Measurements from ENCODE around the gene JAML.
"Not testable (repeated sequence)": the region's sequence is repeated elsewhere in the genome, so short reads cannot be mapped to it uniquely, and the experiment has no call there.

Gene JAML

DNA sequence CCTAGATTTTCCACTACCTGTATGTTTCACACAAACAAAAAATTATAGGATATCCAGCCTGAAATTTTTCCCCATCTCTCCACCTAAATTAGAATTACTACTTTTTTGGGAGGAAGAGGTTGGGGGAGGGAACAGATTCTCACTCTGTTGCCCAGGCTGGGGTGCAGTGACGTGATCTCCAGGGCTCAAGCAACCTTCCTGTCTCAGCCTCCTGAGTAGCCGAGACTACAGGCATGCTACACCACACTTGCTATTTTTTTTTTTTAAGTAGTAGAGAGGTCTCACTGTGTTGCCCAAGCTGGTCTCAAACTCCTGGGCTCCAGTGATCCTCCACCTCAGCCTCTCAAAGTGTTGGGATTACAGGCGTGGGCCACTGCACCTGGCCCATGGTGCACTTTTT is 9.5 kb downstream of the JAML start:
- DNase-seq: no peak

DNA sequence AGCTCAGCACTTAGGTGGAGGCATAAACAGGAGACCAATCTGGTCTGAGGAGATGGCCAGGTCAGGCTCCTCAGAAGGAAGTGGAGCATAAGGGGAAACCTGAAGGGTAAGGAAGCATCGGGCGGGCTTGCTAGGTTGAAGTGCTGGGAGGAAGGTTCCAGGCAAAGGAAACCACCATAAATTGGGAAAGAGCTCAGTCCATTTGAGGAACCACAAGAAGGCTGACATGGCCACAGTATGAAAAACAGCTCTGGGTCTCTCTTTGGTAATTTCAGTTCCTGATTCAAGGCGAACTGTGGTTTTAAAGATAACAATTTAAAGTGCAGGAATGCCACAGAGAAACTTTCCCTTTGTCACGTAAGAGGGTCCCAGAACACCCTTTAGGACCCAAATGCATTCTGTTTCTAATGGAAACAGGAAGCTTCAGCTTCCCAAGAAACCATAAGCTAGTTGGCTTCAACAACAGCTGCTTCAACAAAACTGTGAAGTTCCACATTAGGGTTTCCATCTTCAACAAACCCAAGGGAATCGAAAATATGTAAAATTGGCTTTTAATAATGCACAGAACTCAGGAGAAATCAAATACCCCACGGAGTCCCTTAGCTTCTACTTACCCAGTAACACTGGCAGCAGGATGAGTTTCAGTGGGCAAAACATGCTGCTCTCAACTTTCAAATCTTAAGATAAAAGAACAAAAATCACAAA is 10.4 kb downstream of the JAML start:
- DNase-seq: no peak

DNA sequence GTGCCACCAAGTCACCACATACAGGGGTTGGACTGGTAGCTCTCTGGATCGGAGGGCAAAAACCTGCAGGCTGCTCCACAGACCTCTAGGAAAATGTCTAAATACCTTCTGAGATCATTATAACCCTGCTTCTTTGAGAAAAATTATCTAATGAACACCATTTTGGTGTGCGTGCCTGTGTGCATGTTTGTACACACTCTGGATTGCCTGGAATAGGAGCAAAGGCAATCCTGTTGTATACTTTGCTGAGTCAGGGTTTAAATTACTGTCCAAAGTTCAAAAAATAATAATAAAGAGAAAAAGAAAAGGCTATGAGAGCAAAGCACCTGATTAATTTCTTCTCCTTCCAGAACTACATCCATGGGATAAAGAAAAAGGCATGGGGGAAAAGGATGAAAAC is 11.0 kb downstream of the JAML start:
- no peak for DNase-seq

DNA sequence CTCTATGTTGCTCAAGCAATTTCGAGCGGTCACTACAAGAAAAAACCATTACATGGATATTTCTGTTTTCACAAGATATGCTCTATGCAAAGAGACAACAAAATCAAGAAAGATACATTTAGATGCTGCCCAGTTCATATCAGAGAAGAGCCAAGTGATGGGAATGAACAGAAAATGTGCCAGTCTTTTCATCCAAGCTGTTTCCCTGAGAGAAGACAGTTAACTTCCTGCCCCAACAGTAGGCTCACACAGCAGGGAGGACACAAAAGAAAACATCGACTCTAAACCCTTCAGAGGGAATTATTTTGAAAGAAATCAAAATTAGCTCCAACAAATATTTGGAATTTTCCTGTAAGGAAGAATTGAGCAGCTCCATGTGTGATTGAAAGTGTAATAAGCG is 11.6 kb downstream of the JAML start:
- DNase-seq: no peak

DNA sequence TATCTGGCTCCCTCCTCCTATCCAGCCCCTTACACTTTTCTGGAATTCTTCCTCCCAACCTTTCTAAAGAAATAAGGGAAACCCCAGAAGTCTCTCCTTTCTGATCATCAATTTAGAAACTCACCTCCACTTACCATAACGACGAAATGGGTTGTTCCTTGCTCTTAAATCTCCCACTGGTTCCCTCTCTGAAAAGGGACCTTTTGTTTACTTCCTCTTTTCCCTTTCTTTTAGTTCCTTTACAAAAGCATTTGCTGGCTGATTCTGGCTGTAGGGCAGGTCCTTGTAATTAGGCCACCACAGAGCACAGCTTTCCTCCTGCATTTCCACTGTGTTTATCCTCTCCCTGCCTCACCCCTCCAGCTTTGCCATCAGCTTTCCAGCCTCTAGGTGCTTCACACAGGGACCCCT is 12.0 kb downstream of the JAML start:
- no peak for DNase-seq

DNA sequence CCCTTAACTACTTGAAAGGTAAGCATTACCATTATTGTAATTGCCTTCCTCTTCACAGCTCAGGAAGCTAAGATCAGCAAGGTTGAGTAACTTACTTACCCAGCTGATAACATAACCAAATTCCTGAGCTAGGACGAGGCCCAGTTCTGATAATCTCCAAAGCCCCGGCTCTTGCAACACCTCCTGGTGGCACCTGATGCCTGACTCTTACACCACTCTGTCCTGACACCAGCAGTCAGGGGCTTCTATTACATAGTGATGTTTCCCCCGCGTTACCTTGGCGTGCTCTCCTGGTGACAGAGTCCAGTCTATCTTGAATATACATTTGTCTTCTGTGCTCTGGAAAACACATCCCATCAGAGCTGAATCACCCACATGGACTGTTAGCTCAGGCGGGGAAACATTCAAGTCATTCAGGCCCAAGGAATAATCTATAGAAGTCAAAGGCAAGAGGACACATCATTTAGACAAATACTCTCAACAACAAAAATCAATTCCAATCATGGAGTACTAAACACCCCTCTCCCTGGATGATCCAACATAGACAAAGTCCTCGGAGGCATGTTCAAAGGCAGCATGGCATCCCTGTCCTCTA is 12.6 kb downstream of the JAML start:
- DNase-seq: no peak

DNA sequence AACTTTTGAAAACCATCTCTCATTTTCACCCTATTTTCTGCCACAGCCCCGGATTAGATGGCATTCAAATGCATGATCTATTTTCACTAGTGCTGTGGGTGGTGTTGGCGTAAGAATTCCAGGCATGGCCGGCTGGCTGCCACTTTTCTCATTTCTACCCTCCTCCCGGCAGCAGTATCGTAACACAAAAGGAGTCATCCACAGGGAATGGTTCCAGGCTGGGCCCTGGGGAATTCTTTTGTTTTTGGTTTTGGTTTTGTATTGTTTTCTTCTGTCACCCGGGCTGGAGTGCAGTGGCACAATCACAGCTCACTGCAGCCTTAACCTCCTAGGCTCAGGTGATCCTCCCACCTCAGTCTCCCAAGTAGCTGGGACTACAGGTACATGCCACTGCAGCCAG is 13.8 kb downstream of the JAML start:
- peak; percentile 44 for DNase-seq

DNA sequence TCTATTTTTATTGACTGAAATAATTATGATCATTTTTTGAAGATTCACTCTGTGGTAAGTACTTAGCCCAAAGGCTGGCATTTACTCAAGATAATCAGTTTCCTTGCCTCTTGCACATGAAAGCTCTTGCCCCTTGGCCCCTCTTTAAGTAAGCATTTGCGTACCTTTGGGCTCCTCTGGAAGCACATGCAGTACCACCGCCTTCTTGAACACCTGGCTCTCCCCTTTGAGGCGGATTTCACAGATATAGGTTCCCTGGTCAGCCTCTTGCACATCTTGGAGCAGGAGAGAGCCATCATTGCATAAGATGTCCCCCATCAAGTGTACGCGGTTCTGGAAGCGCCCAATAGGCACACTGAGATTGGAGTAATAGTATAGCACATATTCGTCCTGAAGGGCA is 14.5 kb downstream of the JAML start:
- DNase-seq: no peak

DNA sequence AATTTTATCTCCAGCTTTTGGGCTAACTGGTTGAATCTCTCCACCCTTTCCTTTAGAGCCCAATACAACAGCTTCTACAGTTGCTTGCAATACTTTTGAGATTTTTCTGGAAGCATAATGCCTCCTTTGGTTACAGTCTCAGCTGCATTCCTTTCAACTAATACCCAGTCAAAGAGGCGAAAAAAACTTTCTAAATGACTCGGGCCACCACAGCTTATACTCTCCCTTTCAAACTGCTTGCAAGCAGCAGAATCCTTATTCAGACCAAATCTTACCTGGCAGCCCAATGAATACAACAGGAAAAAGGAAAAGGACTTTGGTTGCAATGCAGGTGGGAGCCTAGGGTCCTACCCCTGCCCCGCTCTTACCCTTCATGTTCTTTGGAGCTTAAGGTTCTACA is 15.8 kb downstream of the JAML start:
- DNase-seq: no peak

DNA sequence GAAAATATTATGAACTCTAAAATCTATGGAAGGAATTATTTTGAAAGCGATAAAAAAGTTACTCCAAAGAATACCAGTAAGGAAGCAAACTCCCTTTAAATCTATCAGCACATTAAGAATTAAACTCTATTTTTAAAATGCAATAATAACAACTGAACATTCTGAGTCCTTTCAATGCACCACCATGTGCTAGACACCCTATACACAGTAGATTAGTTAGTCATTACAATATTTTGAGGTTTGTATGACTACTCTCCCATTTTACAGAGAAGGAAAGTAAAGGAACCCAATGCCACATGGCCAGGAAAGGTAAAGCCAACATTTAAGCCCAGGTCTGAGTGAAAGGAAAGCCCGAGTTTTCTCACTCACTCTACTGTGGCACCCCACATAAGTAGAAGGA is 17.7 kb downstream of the JAML start:
- DNase-seq: no peak

DNA sequence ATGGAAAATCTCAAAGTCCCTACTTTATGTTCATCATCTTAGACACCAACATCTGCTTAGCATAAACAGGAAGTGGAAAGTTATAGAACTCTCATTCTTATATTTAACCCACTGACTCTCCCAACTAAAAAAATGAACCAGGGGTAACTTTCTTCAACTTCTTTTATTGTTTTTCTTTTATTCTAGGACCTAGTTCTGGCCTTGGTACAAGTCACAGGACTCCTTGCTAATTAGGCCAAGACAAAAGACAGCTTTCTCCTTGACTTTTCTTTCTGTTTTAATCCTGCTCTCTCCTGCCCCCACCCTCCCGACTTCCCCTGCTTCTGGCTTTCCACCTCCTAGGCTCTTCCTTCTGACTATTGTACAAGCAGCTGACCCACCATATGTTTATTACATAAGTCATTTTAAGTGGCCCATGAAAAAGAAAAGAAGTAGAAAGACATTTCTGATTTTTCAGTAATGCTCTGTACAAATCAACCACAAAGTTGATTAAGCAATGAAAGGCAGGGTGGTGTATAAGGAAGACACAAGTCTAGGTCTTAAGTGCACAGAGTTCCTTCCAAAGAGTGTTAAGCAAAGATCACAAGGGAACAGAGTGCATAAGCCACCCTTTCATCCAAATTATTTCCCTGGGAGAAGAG is 18.3 kb downstream of the JAML start:
- DNase-seq: no peak

DNA sequence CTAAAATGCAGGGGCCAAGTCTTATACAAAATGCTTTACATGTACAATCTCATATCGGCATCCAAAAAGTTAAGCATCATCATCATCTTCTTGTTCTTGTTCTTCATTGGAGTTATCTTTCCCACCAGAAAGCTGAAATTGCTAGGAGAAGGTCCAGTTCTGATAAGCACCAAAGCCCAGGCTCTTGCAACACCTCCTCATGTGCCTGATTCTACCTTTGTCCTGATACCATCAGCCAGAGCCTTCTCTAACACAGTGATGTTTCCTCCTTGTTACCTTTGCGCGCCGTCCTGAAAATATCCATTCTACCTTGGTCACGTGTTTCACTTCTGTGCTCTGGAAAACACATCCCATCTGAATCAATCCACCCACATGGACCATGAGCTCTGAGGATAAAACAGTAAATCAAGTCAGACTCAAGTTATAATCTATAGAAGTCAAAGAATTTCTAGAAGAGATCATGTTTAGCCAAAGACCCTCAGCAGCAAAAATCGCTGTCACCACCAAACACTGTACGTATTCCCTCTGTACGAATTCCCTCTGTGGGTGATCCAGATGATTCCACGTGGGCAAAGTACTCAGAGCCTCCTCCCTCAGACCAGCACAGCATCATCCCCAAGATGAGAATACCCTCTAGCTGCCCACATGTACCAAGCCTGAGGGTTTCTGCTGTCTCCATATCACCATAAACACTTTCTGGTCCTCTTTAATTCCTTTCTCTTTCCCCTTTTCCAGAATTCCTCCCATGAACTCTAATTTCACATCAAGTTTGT is 19.0 kb downstream of the JAML start:
- no peak for DNase-seq

DNA sequence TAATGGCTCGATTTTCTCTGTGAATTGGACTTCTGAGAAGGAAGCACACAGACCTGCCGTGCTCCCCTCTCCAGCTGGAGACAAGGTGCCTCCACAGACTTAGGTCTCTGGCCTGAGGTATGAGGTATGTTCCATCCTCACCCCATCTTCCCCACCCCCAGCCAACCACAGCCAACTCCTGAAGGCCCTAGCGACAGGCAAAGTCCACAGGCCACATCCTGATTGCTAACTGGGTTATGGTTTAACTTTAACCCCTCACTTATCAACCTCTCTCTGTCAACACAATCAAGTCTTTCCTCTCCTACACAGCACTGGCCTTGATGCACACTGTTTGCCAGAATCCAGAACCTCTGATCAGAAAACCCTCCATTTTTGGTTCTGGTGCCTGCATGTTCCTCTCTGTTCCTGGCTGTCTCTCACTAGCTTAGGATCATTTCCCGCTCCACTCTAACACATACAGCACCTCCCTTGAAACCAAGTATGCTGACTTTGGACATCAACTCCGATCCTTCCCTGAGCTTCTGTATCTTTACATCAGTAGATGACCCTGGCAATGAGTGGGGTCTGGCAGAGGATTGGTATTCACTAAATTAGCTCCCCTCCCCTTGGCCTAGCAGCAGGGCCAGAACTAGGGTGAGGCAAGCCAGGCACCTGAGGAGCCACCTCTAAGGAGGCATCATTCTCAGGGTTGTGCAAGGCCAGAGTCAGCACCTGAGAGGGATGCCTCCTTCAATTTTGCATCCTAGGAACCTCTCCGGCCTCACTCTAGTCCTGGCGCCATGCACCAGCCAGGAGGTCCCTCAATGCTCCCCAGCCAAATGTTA is 22.0 kb downstream of the JAML start:
- DNase-seq: no peak

DNA sequence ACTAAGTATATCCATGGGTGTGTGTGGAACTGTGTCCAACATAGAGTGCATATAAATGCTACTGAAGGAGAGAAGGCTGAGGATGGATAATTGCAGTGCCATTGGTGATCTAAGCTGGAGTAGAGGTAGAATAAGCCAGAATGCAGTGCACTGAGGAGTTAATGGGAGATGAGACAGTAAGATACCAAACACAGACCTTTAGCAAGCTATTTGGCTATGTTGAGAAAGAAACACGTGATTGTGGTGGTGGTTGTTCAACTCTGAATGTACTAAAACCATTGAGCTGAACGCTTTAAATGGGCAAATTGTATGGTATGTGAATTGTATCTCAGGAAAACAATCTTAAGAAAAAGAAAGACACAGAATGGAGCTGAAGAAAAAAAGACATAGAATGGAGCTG is 22.8 kb downstream of the JAML start:
- no peak for DNase-seq

DNA sequence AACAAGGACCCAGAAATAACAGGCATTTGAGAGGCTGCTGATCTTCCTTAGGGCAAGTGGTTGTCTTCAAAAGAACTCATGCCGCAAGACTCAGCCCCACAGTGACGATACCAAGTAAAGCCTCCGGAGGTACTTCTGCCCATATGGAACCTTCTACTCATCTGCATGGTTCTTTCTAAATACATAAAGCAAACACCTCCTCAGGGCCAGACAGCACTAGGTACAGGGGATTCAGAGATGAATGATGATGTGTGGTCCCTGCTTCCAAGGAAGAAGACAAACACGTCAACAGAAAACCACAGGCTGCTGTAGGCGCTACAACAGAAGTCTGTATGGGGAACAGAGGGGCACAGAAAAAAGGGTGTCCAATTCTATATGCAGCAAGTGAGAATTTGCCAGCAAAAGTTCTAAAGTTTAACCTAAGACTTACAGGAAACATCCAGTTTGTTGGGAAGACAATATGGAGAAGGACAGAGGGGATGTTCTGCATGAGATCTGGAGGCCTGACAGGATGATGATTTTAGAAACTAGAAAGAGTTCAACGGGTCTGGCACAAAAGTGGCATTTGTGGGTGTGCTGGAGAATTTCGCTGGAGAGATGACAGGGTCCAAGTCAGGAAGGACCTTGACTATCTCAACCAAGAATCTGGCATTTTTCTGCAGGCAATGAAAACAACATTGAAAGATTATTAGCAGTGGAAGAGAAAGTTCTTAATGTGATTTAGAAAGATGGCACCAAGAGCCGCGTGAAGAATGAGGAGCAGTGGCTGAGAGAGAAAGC is 23.7 kb downstream of the JAML start:
- no peak for DNase-seq

DNA sequence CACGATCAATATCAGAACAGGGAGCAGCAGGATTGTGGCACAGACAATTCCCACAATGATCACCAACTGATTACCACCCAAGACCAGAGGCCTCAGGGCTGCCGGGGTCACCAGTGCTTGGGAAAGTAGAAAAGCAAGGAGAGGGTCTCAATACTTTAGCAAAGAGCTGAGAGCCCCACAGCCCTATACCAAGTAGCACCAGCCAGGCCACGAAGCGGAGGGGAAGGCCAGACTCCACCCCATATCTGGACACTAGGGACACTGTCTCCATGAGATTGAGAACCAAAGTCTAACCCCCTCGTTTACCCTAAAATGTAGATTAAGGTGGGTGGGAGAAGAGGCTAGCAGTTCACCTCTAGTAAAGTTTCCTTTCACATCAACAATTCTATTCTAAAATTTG is 24.3 kb downstream of the JAML start:
- no peak for DNase-seq

DNA sequence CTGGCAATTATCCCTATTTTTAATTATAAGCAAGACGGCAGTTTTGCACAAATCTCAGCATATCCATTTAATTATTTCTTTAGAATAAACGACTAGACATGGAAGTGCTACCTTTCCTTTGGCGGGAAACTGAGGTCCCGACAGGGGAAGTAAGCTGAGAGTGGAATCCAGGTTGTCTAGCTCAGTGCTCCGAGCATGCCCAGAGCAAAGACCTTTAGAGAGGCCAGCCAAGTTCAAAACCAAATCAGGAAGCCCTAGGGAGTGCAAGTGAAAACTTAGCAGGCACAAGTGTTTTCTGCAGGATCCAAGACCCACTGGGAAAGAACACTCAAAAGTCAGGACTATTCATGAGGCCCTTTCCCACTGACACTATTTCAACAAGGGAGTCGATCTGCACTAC is 25.7 kb downstream of the JAML start:
- DNase-seq: no peak

DNA sequence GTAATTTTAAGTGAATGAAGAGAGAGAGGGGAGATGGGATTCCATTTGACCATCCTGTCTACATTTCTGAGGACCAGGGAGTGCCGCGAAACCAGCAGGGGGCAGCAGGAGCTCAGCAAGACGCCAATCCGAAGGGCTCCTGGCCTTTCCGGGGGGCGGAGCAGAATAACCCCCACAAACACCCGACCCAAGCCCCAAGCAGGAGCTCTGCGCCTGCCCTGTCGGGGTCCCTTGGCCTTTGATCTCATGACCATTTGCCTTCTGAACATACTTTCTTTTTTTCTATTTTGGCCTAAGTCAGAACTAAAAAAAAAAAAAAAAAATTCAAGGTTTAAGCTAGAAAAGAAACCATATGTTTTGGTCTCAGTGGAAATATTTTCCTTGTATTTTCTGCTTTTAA is 26.4 kb downstream of the JAML start:
- peak; percentile 8 for DNase-seq

DNA sequence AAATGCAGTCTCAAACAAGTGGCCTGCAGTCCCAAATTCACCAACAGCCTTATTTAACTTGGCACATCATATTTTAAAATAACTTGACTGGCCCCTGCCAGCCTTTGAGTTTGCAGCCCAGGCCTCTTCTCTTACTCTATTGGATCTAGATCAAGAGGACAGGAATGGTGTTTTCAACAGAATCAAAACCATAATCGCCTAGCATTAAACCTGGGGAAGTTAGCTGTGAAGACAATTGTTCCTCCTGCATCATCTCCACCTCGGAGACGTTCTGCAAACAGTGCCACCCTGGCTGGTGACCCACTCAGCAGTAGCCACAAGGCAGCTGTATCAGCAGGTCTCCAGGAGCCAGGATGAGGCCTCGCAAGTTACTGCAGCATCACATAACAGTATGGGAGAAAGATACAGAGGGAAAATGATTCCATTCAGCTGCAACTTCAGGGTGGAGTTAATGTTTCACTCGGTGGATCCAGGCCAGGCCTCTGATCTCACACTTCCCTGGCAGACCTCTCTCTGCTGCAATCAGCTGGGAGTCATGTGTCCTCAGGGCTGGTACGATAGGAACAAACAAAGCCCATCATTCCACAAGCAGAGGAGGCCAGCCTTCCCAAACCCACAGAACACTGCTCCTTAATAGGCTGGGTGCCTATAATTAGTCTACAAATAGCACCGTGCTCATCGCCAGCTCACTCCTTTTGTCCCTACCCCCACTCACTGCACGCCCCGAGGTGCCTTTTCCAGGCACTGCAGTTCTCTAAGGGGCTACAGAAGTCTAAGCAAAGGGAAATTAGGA is 29.8 kb downstream of the JAML start:
- peak; percentile 65 for DNase-seq

DNA sequence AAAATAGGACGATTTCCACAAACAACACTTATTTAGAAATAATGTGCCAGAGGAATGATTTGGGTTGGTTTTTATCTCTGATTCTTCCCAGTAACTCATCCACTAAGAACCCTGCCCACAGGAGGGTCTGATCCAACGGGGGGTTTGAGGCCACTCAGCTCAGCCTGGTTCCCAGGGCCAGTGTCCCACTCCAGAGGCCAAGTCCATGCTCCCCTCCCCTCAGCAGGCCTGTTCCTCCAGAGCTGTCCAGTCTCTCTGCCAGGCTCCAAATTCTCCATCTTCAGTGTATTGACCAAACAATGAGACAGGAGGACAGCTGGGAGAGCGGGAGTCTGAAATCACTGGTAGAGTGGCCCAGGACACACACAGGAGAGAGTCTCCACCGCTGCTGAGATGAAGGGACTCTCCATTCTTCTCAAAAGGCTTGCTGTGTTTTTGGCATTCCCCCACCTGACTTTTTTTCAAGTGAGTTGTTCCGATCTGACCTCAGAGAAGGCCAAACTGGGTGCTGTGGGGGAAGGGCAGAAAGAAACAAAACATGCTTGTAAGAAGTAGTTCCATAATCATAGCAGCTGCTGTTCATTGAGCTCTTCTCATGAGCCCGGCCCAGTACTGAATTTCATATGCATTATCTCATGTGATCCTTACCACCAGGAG is 30.8 kb downstream of the JAML start:
- DNase-seq: no peak

DNA sequence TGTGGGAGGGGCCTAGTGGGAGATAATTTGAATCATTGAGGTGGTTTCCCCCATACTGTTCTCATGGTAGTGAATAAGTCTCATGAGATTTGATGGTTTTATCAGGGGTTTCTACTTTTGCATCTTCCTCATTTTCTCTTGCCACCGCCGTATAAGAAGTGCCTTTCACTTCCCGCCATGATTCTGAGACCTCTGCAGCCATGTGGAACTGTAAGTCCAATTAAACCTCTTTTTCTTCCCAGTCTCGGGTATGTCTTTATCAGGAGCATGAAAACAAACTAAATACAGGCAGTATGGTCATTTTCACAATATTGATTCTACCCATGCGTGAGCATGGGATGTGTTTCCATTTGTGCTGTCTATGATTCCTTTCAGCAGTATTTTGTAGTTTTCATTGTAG is 32.0 kb downstream of the JAML start:
- DNase-seq: not testable (repeated sequence)
